GM12891 (cell line): ENCODE measurements around the gene ELMO1.

Experiments used
- DNase-seq: peaks from one replicate; pipeline ENCODE4 v3.0.0; 2011; ENCODE audit warnings: low spot score; ENCODE audit not compliant: insufficient read length
- FAIRE-seq: peaks from 2 replicates; lab custom pipeline; 2011; peaks lifted over from hg19 to GRCh38; lab: Jason Lieb, UNC
- PAX5 ChIP-seq: IDR thresholded peaks from 2 replicates; pipeline ENCODE4 v1.6.1; 2011; ENCODE audit warnings: low read length, moderate library complexity, mild to moderate bottlenecking; ENCODE audit not compliant: insufficient read depth, severe bottlenecking
- POLR2A ChIP-seq: IDR thresholded peaks from 2 replicates; pipeline ENCODE4 v1.6.1; 2011; ENCODE audit warnings: low read depth, low read length, control low read depth
- POLR2AphosphoS5 ChIP-seq: IDR thresholded peaks from 2 replicates; pipeline ENCODE4 v1.6.1; 2011; ENCODE audit warnings: low read depth, low read length, control low read depth
- POU2F2 ChIP-seq: IDR thresholded peaks from 2 replicates; pipeline ENCODE4 v1.6.1; 2011; ENCODE audit warnings: low read depth, mild to moderate bottlenecking, control low read depth, low read length, moderate library complexity
- SPI1 ChIP-seq: IDR thresholded peaks from 2 replicates; pipeline ENCODE4 v1.6.1; 2011; ENCODE audit warnings: low read depth, low read length, control low read depth
- TAF1 ChIP-seq: IDR thresholded peaks from 2 replicates; pipeline ENCODE4 v1.6.1; 2011; ENCODE audit warnings: low read depth, low read length, control low read depth

Gene ELMO1

GRCh38 chr7:36911788-36912187 is 536.9 kb downstream of the ELMO1 start:
- TF ChIP-seq TAF1 (no peak), POLR2AphosphoS5 (no peak), SPI1 (no peak), POLR2A (no peak), POU2F2 (no peak), PAX5 (no peak)
- FAIRE-seq = peak; percentile 62
- no peak for DNase-seq

DNA sequence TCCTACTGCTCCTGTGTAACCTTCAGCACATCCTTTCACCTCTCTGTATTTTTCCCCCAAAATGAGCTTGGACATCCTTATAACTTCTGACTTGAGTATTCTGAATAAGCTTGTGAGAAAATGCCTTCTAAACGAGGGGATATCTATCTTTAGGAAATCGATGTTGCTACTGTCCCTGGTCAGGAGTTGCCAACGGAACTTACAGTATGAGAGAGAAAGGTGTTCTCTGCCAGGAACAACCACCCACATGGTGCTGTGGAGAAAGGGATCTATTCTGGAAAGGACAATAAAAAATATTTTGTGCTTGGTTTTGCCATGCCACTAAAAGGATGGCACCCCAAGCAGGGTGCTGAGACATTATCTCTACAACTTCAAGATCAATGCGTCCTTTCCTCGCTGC is 537.8 kb downstream of the ELMO1 start:
- DNase-seq = no peak
- TF ChIP-seq POU2F2 (no peak), SPI1 (no peak), TAF1 (no peak), PAX5 (no peak), POLR2A (no peak), POLR2AphosphoS5 (no peak)

DNA sequence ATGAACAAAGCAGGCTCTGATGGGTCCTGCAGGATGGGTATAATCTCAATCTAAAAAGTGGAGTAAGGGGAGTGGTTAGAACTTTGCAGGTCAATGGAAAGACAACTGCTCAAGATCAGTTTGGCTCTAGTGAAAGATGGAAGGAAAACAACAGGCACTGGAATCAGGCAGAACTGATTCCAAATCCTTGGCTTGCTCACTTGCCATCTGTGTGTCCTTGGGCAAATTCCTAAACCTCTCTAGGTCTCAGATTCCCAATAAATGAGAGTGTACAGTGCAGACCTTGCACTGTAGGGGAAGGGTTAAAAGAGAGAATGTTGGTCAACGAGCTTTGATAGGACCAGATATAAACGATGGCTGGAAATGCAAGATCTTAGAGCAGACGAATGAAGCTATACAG is 538.3 kb downstream of the ELMO1 start:
- FAIRE-seq = no peak
- DNase-seq = no peak
- TF ChIP-seq POLR2A (no peak), SPI1 (no peak), TAF1 (no peak), POU2F2 (no peak), PAX5 (no peak), POLR2AphosphoS5 (no peak)

More for the DNA sequence above, 537.8 kb downstream of the ELMO1 start:
- no peak for FAIRE-seq

- DNase-seq = no peak
- FAIRE-seq = no peak
These were observed 541.6 kb downstream of the ELMO1 start for GRCh38 chr7:36906956-36907635.

GRCh38 chr7:36906448-36906847 is 542.2 kb downstream of the ELMO1 start:
- no peak for TF ChIP-seq PAX5
- FAIRE-seq (no peak), DNase-seq (no peak)

More at GRCh38 chr7:36906956-36907635, 541.6 kb downstream of the ELMO1 start:
- no peak for TF ChIP-seq POLR2AphosphoS5
- no peak for TF ChIP-seq SPI1

- FAIRE-seq (no peak), DNase-seq (no peak)
- TF ChIP-seq POLR2A (no peak), POLR2AphosphoS5 (no peak), POU2F2 (no peak), TAF1 (no peak), SPI1 (no peak), PAX5 (no peak)
These were observed 542.8 kb downstream of the ELMO1 start for GRCh38 chr7:36905841-36906240.

DNA sequence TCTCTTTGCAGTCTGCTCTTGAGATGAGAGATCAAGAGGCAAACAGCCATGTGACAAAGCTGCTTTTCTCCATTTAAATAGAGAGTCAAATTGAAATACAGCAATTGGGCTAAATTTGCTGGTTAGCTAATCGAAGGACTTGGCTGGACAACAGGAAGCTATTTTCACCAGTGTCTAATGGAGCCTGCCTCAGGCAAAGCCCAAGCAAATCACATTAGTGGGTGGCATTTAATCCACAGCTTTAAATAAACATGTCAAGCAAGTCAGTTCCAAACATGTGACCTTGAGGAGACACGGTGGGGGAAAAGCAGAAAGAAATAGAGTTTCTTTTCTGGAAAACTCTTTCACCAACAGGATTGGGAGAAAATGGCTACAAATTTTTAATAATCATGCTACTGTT is 543.9 kb downstream of the ELMO1 start:
- FAIRE-seq (no peak), DNase-seq (no peak)
- TF ChIP-seq PAX5 (no peak), TAF1 (no peak), SPI1 (no peak), POU2F2 (no peak), POLR2A (no peak), POLR2AphosphoS5 (no peak)

DNA sequence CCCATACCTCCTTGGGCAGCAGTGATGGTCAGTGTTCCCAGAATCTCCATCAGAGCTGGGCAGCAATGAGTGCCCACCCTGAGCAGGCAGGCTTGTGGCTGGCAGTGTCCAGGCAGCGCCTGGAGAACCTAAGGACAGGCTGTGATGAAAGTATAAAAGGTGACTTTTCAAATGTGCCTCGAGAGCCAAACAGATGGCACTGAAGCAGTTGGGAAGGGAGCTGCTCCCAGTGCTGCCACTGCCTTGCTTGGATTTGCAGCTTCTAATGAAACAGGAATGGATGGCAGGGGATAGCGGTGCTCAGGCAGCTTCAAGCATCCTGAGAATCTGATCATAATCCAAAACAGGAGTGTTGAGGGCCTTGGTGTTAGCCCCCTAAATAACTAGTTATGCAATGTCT is 544.6 kb downstream of the ELMO1 start:
- no peak for FAIRE-seq
- TF ChIP-seq POU2F2 (no peak), SPI1 (no peak), POLR2A (no peak), PAX5 (no peak), TAF1 (no peak), POLR2AphosphoS5 (no peak)
- DNase-seq = no peak

- FAIRE-seq = no peak
- DNase-seq = no peak
- TF ChIP-seq SPI1 = no peak
- TF ChIP-seq TAF1 = no peak
- no peak for TF ChIP-seq POLR2A
- TF ChIP-seq POU2F2 = no peak
- TF ChIP-seq POLR2AphosphoS5 = no peak
- no peak for TF ChIP-seq PAX5
These were observed 547.5 kb downstream of the ELMO1 start for GRCh38 chr7:36900988-36901710.

- TF ChIP-seq PAX5 (no peak), POLR2AphosphoS5 (no peak), SPI1 (no peak), POU2F2 (no peak), POLR2A (no peak), TAF1 (no peak)
- FAIRE-seq (no peak), DNase-seq (no peak)
These were observed 550.5 kb downstream of the ELMO1 start for GRCh38 chr7:36898186-36898585.
